ENCODE results near the gene PIK3R4. TPM values are rescaled to one million over a fixed set of nuclear protein-coding genes. Genes with fewer than 3 reads are reported as not detected.

PIK3R4 gene
- total RNA-seq, 3 donors from 2014 or later, result 20.1 to 27.5 (median 23.6) TPM

DNA sequence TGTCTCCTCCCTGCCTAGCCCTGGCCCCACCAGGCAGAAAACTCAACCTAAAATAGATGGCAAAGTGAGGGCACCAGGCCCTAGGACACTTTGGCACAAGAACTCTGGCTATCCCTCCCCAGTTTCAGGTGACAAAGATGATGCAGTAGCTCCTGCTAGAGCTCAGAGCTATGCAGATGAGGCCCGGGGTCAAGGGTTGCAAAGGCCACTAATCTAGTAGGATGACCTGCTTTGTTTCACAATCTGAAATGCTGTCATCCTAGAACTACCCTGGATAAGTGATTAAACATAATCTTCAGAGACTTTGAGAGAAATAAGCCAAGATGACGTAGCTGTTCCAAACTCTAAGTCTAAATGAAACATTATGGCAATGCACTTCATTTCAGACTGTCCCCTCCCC is 24.0 kb upstream of the PIK3R4 start:
- peak; percentile 61 for ATAC-seq
- H3K36me3 ChIP-seq (ENCODE audit: low read depth), result no peaks in the 10 kb centered on the region
- no peak overlapping the region for H3K4me3 ChIP-seq
- H3K9me3 ChIP-seq, result no peaks in the 10 kb centered on the region
- no peaks in the 10 kb centered on the region for H3K4me1 ChIP-seq (ENCODE audit: low read depth)
- TF ChIP-seq, protein P1, sequence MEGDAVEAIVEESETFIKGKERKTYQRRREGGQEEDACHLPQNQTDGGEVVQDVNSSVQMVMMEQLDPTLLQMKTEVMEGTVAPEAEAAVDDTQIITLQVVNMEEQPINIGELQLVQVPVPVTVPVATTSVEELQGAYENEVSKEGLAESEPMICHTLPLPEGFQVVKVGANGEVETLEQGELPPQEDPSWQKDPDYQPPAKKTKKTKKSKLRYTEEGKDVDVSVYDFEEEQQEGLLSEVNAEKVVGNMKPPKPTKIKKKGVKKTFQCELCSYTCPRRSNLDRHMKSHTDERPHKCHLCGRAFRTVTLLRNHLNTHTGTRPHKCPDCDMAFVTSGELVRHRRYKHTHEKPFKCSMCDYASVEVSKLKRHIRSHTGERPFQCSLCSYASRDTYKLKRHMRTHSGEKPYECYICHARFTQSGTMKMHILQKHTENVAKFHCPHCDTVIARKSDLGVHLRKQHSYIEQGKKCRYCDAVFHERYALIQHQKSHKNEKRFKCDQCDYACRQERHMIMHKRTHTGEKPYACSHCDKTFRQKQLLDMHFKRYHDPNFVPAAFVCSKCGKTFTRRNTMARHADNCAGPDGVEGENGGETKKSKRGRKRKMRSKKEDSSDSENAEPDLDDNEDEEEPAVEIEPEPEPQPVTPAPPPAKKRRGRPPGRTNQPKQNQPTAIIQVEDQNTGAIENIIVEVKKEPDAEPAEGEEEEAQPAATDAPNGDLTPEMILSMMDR (IDR thresholded peaks at IDR 0.05), result no peak
- intact Hi-C loops (cut with DNase I, micrococcal nuclease), result no loop called here
- no peak for DNase-seq

DNA sequence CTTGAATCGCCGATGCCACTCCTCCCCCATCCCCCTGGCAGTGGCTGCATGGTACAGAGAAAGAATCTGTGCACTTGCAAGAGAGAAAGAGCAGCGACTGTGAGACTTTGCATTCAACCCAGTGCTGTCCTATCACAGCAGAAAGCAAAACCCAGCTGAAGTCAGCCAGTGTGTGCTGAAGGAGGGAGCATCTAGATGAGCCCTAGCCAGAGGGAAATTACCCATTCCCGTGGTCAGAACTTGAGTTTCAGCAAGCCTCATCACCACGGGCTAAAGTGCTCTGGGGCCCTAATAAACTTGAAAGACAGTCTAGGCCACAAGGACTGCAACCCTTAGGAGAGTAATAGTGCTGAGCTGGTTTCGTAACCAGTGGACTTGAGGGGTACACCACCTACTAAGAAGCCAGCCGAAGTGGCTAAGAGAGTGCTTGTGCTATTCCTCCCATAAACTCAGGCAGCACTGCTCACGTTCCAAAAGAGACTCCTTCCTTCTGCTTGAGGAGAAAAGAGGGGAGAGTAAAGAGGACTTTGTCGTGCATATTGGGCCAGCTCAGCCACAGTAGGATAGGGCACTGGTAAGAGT is 15.2 kb upstream of the PIK3R4 start:
- TF ChIP-seq, protein P1 (IDR thresholded peaks at IDR 0.05), result no peak
- H3K4me3 ChIP-seq, result no peak overlapping the region
- ATAC-seq (no peak), DNase-seq (no peak)
- H3K9me3 ChIP-seq, result no peaks in the 10 kb centered on the region
- intact Hi-C loops (cut with DNase I, micrococcal nuclease), result no loop called here
- H3K36me3 ChIP-seq (ENCODE audit: low read depth), result no peaks in the 10 kb centered on the region
- H3K4me1 ChIP-seq (ENCODE audit: low read depth), result no peaks in the 10 kb centered on the region

DNA sequence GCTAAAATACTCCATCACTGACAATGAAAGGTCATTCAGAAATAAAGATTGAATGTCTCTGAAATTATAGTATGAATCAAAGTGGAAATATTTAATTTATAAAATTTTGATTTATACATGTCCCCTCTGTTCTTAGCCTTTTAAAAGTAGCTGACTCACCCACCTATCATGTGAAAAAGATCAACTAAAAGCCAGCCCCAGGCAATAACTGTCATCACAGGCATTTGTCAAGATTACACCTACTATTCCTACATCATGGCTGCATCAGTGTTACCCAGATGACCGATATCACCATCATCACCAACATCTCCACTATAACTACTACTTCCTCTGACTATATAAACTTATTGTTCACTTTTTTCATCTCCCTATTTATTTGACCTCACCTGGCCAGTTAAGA is 14.3 kb upstream of the PIK3R4 start:
- ATAC-seq, result no peak
- Histone ChIP-seq H3K36me3 (ENCODE audit: low read depth) (no peaks in the 10 kb centered on the region), H3K4me3 (no peak overlapping the region), H3K9me3 (no peaks in the 10 kb centered on the region), H3K4me1 (ENCODE audit: low read depth) (no peaks in the 10 kb centered on the region)
- intact Hi-C loops (cut with DNase I, micrococcal nuclease), result no loop called here
- DNase-seq, result no peak
- TF ChIP-seq, protein P1 (IDR thresholded peaks at IDR 0.05), result no peak

DNA sequence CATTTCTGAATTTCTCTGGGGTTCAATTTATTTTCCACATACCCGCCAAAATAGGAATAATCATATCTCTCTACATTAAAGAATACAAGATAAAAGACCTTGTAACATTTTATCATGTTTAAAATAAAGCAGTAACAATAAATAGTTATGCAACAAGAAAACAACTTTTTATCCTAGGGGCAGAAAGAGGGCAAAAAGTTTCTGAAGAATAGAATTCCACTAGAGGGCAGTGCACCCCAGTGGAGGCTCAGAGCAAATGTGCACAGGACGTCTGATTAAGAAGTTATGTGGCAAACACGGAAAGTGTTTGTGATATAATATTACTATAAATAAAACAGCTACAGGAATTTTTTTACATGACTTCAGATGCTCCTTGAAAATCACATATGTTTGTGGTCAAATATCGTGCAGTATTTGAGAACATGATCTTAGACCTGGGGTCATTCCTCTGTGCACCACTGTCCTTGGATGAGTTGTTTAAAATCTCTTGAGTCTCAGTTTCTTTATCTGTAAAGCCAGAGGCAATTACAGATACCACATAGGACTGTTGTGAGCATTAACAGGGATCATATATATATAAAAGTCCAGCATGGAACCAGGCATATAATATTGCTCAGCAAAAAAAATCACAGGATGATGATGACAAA is 13.2 kb upstream of the PIK3R4 start:
- no peaks in the 10 kb centered on the region for H3K36me3 ChIP-seq (ENCODE audit: low read depth)
- H3K4me3 ChIP-seq, result no peak overlapping the region
- no peaks in the 10 kb centered on the region for H3K9me3 ChIP-seq
- H3K4me1 ChIP-seq (ENCODE audit: low read depth), result no peaks in the 10 kb centered on the region
- DNase-seq (peak in 1 of 3 donors; percentile 80), ATAC-seq (peak; percentile 85)
- TF ChIP-seq, protein P1 (IDR thresholded peaks at IDR 0.05), result peak; percentile 42
- intact Hi-C loops (cut with DNase I, micrococcal nuclease), result loop anchor here (2.0 to 5.0 kb wide), 2 partner anchors 132 to 133 kb away; partner anchors contain the start of gene ATP2C1 (in 1 of the 2)

DNA sequence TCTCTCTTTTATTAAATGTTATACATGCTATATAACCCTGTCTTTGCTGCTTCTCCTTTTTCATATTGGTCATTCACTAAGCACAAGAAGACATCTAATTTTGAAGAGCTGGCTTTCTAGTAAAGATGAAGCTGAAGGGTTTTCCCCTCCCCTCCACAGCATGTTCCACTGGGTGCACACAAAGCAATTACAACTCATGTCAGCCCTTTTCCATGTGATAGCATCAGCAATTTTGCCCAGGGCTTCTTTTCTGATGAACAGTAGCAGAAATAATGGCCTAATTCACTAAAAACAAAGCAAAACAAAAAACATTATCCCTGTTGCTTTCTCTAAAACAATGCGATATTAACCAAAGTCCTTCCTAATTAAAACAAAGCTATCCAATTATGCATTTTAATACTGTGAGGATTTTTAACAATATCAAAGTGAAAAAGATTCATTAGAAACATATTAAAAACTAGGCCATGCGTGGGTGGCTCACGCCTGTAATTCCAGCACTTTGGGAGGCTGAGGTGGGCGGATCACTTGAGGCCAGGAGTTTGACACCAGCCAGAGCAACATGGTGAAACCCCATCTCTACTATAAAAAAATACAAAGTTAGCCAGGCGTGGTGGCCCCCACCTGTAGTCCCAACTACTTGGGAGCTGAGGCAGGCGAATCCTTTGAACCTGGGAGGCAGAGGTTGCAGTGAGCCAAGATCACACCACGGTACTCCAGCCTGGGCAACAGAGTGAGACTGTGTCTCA is 12.2 kb upstream of the PIK3R4 start:
- intact Hi-C loops (cut with DNase I, micrococcal nuclease), result loop anchor here (2.0 to 5.0 kb wide), 2 partner anchors 134 kb away; partner anchors contain the start of gene ATP2C1 (in 1 of the 2)

More for the DNA sequence above, 12.2 kb upstream of the PIK3R4 start:
- no peaks in the 10 kb centered on the region for H3K9me3 ChIP-seq
- DNase-seq (no peak), ATAC-seq (no peak)
- H3K36me3 ChIP-seq (ENCODE audit: low read depth), result no peaks in the 10 kb centered on the region
- TF ChIP-seq, protein P1 (IDR thresholded peaks at IDR 0.05), result no peak
- no peak overlapping the region for H3K4me3 ChIP-seq
- H3K4me1 ChIP-seq (ENCODE audit: low read depth), result no peaks in the 10 kb centered on the region
